Activated CD4-positive, alpha-beta T cell treated with anti-CD3 and anti-CD28 coated beads, Interleukin-2, Interleukin-4, amounts not matched to agents 100 ng/mL and 50 ng/mL, durations not matched to agents 16 hours and 8 hours (primary cell): ENCODE measurements around the gene NUTM2F.
A peak's percentile ranks its signal among the peaks of the same experiment; 100 is the strongest.
"Not testable (repeated sequence)": the region's sequence is repeated elsewhere in the genome, so short reads cannot be mapped to it uniquely, and the experiment has no call there.

Experiments used
- DNase-seq: peaks from one replicate; pipeline ENCODE4 v3.0.0-alpha.2; 2020; ENCODE audit warnings: low spot score

NUTM2F gene

GRCh38 chr9:94328544-94328943, at the start of gene NUTM2F:
NUTM2F (minus strand) TSS chr9:94328644; CDS start chr9:94328623, 21 bp downstream.
- DNase-seq = not testable (repeated sequence)

- DNase-seq = peak; percentile 33
Measured at GRCh38 chr9:94375197-94375596, 46.8 kb upstream of the NUTM2F start.

- DNase-seq = peak; percentile 88
Measured at GRCh38 chr9:94374176-94375056, 46.0 kb upstream of the NUTM2F start.

DNA sequence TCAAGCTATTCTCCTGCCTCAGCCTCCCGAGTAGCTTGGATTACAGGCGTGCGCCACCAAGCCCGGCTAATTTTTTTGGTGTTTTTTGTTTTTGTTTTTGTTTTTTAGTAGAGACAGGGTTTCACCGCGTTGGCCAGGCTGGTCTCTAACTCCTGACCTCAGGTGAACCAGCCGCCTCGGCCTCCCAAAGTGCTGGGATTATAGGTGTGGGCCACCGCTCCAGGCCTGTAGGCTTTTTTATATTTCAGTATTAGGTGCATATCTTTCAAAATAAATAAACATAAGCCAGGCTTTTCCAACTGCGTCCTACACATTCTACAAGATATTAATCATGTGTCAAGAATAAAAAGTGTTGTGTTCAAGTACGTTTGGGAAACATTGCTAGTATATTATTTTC, 45.3 kb upstream of the NUTM2F start:
- not testable (repeated sequence) for DNase-seq

- DNase-seq = not testable (repeated sequence)
Measured at GRCh38 chr9:94370266-94370665, 41.8 kb upstream of the NUTM2F start.

- DNase-seq = not testable (repeated sequence)
Measured at GRCh38 chr9:94364093-94364614, 35.7 kb upstream of the NUTM2F start.

DNA sequence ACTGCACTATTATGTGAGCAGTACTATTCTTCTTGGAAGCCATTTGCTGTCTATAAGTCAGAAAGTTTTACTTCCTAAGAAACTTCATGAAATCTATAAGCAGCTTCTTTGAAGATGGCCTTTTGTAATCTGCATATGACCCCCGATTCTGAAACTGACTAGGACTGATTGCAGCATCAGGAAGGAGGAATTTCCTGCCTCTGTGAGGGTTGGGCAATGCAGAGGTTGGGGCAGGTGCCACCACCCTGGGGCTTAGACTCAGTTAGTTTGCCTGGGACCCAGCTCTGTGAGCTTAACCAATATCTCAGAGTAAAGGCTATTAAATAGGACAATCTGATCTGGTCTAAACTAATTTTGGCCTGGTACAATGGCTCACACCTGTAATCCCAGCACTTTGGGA, 28.7 kb upstream of the NUTM2F start:
- not testable (repeated sequence) for DNase-seq

GRCh38 chr9:94351901-94352723, 23.7 kb upstream of the NUTM2F start:
- DNase-seq = not testable (repeated sequence)

GRCh38 chr9:94348754-94349153, 20.3 kb upstream of the NUTM2F start:
- DNase-seq = not testable (repeated sequence)

GRCh38 chr9:94347451-94347850, 19.0 kb upstream of the NUTM2F start:
- not testable (repeated sequence) for DNase-seq

GRCh38 chr9:94341703-94342102, 13.3 kb upstream of the NUTM2F start:
- not testable (repeated sequence) for DNase-seq

DNA sequence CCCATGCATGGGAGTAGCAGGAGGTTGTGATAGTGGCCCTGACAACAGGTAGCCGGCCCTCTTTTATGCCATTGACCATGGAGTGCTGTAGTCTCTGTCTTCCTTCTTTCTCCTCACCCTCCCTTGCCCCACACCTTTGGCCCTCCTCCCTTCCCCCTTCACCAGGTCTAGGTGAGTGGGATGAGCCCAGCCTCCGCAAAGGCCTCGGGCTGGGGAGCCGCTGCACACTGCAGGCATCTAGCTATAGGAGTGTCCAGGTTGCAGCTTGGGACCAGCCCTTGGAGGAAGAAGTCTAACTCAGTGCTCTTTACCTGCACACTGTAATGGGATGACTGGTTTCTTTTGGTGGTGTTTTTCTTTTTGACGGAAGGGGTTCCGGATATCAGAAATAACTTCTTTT, 12.3 kb upstream of the NUTM2F start:
- not testable (repeated sequence) for DNase-seq

DNA sequence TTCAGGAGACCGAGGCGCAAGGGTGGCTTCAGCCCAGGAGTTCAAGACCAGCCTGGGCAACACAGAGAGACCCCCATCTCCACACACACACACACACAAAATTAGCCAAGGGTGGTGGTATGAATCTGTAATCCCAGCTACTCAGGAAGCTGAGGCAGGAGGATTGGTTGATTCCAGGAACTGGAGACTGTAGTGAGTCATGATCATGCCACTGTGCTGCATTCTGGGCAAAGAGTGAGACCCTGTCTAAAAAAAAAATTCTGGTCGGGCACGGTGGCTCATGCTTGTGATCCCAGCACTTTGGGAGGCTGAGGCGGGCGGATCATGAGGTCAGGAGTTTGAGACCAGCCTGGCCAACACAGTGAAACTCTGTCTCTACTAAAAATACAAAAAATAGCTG, 11.2 kb upstream of the NUTM2F start:
- DNase-seq = not testable (repeated sequence)

GRCh38 chr9:94338723-94339122, 10.3 kb upstream of the NUTM2F start:
- DNase-seq = not testable (repeated sequence)

DNA sequence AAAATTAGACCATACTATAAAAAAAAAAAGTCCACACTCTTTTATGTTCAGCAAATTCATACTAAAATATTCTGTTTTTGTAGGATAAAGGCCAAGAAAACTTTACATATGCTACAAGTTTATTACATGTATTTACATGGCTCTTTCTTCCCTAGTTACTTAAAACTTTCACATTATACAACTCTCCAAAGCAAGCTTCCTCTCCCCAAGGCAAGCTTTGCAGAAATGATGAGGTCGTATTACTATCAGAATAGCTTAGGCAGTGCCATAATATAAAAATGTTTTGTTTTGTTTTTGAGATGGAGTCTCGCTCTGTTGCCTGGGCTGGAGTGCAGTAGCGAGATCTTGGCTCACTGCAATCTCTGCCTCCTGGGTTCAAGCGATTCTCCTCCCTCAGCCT, 8.0 kb upstream of the NUTM2F start:
- DNase-seq = not testable (repeated sequence)

GRCh38 chr9:94325583-94325982, 2.9 kb downstream of the NUTM2F start:
- DNase-seq = not testable (repeated sequence)

DNA sequence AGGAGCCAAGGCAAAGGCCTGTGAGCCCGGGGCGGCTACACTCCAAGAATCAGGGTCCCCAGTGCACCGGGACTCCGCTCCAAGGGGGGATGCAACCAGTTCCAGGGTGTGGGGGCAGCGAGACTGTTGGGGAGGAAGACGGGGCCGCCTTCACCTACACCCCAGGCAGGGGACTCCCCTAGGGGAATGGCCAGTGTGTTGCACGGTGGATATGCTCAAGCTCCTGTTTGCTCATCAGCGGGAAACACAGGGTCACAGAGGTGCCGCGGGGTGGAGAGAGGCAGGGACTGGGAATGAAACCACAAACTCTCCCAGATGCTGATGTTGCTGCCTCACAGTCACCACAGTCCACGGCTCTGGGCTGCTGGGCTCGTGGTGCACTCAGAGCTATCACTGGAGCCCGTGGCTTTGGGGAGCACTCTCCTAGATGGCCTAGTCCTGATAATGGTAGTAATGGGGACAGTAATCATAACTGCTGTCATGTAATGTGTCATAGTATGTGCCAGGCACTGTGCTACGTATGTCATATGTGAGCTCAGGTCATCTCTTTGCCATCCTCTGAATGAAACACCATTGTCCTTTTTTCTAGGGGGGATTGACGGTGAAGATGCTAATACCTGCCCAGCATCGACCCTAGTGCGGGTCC, 5.2 kb downstream of the NUTM2F start:
- not testable (repeated sequence) for DNase-seq

DNA sequence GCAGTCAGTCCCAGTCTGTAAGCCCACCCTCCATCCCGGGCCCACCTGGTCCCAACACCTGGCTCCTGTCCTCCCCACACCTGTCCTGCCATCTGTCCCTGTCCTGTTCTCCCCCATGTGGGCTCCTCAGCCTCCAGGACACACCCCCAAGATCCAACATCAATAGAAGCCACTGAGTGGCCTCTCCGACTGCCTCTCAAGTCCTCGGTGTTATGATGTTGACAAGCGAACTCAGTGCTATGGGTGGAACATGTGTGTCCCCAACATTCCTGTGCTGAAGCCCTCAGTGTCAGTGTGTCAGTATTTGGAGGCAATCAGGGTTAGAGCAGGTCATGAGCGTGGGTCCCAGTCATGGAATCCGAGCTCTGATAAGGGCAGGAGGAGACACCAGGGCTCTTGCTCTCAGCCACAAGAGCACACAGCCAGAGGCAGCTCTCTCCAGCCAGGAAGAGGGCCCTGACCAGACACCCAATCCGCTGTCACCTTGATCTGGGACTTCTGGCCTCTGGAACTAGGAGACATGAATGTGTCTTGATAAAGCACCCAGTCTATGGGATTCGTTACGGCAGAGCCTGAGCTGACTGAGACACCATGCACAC, 6.0 kb downstream of the NUTM2F start:
- DNase-seq = not testable (repeated sequence)

DNA sequence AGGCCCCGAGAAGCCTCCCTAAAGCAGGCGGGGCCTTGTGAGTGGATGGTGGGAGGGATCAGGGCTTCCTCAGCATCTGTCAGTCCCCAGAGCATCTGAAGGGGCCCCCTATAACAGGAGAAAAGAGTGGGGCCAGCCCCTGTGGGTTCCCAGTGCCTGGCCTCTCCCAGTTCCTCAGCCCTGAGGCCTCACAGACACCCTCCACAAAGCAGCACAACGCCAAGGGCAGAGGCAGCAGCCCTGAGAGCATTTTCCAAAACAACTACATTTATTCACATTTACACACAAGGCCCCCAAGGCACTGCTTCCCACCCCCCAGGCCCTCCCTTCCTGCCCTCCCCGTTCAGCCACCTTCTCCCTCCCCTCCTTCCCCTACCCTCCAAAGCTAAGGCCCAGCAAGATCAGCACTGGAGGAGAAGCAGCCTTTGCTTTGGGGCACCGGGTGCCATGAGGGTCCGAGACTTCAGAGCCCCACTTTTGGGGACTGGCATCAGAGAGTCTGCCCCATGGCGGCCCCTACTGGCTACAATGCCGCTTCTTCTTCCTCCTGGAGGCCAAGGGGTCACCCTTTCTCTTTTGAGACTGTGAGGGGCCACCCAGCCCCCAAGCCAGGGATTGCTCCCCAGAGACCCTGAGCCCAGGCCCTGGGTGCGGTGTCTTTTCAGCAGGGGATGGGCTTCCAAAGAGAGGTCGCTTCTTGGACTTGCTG, 10.3 kb downstream of the NUTM2F start:
- not testable (repeated sequence) for DNase-seq

GRCh38 chr9:94316236-94316635, 12.2 kb downstream of the NUTM2F start:
- DNase-seq = not testable (repeated sequence)
